Measurements from ENCODE around the gene FANCD2.
"Not testable (repeated sequence)": the region's sequence is repeated elsewhere in the genome, so short reads cannot be mapped to it uniquely, and the experiment has no call there.

The FANCD2 gene

DNA sequence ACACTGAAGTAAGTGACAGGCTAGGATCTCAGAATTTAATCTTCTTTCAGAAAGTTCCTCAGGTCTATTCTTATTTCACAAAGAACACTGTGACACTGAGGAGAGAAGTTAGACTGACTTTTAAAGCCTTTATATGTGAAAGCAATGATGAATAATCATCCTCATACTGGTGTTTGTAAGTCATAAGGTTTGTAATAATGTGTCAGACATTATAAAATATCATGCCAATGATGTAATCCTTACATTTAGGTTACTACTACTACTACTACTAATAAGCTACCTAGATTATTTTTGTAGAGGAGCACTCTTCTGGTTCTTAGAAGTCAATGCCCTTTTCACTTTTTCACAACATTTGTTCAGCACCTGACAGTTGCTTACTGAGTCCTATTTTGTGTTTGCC lies 48.4 kb downstream of the FANCD2 start:
- TF ChIP-seq CTCF (IDR thresholded peaks at IDR 0.05; ENCODE audit: control insufficient read depth, insufficient read depth, low read depth, low read length, missing control alignments), result no peak
- no peak overlapping the region for H3K4me3 ChIP-seq (ENCODE audit: control insufficient read depth, low read depth, low read length)
- DNase-seq (ENCODE audit: low read depth), result no peak

DNA sequence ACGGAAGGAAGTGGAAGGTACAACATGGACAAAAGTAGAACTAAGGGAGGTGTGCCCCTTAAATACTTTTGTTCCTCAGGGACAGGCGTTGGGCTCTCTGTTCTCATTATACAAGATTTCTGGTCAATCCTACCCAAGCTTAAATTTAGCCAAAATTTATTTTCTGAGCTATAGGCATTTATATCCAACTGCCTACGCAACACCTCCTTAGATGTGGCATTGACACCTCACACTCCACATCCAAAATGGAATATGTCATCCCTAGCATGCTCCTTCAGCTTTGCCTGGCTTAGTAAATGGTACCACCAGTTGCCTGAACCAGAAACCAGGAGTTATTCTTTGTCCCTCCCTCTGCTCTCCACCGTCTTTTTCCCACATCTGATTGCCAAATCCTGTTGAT lies 55.6 kb downstream of the FANCD2 start:
- DNase-seq (ENCODE audit: low read depth), result no peak
- no peak for TF ChIP-seq CTCF (IDR thresholded peaks at IDR 0.05; ENCODE audit: control insufficient read depth, insufficient read depth, low read depth, low read length, missing control alignments)
- no peak overlapping the region for H3K4me3 ChIP-seq (ENCODE audit: control insufficient read depth, low read depth, low read length)

GRCh38 chr3:10085738-10086137 lies 59.5 kb downstream of the FANCD2 start:
- DNase-seq (ENCODE audit: low read depth), result no peak
- no peak for TF ChIP-seq CTCF (IDR thresholded peaks at IDR 0.05; ENCODE audit: control insufficient read depth, insufficient read depth, low read depth, low read length, missing control alignments)
- no peak overlapping the region for H3K4me3 ChIP-seq (ENCODE audit: control insufficient read depth, low read depth, low read length)

DNA sequence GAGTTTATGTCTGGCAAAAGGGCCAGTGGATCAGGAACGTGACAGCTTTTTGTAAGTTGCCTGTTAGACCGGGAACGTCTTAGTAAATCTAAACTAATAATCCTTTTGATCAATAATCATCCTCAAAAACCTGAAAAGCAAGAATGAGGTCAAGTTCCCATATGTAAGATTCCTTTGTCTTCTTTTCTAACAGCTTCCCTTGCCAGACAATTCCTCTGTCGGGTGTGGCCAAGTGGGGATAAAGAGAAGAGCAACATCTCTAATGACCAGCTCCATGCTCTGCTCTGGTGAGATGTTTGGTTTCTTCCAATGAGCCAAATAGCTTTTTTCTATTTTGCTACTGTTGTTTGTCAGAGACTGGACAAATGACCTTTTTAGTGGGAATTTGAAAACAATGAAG lies 62.0 kb downstream of the FANCD2 start:
- no peak for DNase-seq (ENCODE audit: low read depth)
- no peak for TF ChIP-seq CTCF (IDR thresholded peaks at IDR 0.05; ENCODE audit: control insufficient read depth, insufficient read depth, low read depth, low read length, missing control alignments)

DNA sequence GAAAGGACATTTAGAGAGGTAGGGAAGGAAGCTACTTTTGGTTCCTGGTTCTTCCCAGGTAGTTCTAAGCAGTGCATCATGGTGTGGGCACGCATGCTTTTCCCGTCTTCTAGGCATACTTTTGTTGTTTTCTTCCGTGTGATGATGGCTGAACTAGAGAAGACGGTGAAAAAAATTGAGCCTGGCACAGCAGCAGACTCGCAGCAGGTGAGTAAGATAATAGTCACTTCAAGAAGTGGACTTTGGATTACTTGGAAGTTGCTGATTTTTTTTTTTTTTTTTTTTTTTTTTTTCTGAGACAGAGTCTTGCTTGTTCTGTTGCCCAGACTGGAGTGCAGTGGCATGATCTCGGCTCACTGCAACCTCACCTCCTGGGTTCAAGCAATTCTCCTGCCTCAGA lies 63.9 kb downstream of the FANCD2 start:
- H3K4me3 ChIP-seq (ENCODE audit: control insufficient read depth, low read depth, low read length), result no peak overlapping the region
- no peak for TF ChIP-seq CTCF (IDR thresholded peaks at IDR 0.05; ENCODE audit: control insufficient read depth, insufficient read depth, low read depth, low read length, missing control alignments)
- DNase-seq (ENCODE audit: low read depth), result no peak

More for the DNA sequence above, 62.0 kb downstream of the FANCD2 start:
- H3K4me3 ChIP-seq (ENCODE audit: control insufficient read depth, low read depth, low read length), result no peak overlapping the region

DNA sequence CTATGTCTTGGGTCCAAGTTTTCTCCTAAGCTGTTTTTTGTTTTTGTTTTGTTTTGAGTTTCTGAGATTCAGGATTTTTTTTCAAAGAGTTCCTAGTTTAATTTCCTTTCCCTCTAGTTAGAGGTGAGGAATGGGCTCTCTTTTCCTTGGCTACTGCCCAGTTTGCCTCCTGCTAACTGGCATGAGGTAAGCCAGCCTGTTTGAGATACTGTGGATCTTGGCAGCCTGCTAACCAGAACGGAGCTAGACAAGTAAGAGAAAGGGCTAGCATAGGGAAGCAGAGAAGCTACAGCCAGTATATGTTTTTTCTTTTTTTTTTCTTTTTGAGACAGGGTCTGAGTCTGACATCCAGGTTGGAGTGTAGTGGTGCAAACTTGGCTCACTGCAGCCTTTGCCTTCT lies 64.5 kb downstream of the FANCD2 start:
- not testable (repeated sequence) for DNase-seq (ENCODE audit: low read depth); H3K4me3 ChIP-seq (ENCODE audit: control insufficient read depth, low read depth, low read length)

GRCh38 chr3:10091387-10091786 lies 65.2 kb downstream of the FANCD2 start:
- H3K4me3 ChIP-seq (ENCODE audit: control insufficient read depth, low read depth, low read length); DNase-seq (ENCODE audit: low read depth): not testable (repeated sequence)

GRCh38 chr3:10093678-10094077 lies 67.4 kb downstream of the FANCD2 start:
- H3K4me3 ChIP-seq (ENCODE audit: control insufficient read depth, low read depth, low read length), result no peak overlapping the region
- DNase-seq (ENCODE audit: low read depth), result no peak
- no peak for TF ChIP-seq CTCF (IDR thresholded peaks at IDR 0.05; ENCODE audit: control insufficient read depth, insufficient read depth, low read depth, low read length, missing control alignments)
